GM19467 (cell line): ENCODE results near the gene MED15.
"Not testable (repeated sequence)": the region's sequence is repeated elsewhere in the genome, so short reads cannot be mapped to it uniquely, and the experiment has no call there.

ENCODE experiments used
- ATAC-seq: cut with Tn5 transposase; IDR thresholded peaks from one replicate; pipeline ENCODE4 v1.9.1; 2021; ENCODE audit warnings: mild to moderate bottlenecking, moderate library complexity; ENCODE audit not compliant: unreplicated experiment

Gene MED15

GRCh38 chr22:20479612-20480196 is 27.7 kb upstream of the MED15 start:
- no peak for ATAC-seq

- not testable (repeated sequence) for ATAC-seq
Measured at GRCh38 chr22:20483143-20483506, 24.3 kb upstream of the MED15 start.

- no peak for ATAC-seq
Measured at GRCh38 chr22:20483771-20484170, 23.6 kb upstream of the MED15 start.

- ATAC-seq: no peak
Measured at GRCh38 chr22:20484948-20485683, 22.3 kb upstream of the MED15 start.

GRCh38 chr22:20486229-20486628 is 21.2 kb upstream of the MED15 start:
- no peak for ATAC-seq

GRCh38 chr22:20487715-20488114 is 19.7 kb upstream of the MED15 start:
- ATAC-seq: no peak

- ATAC-seq: no peak
Measured at GRCh38 chr22:20488946-20489345, 18.5 kb upstream of the MED15 start.

GRCh38 chr22:20490183-20490940 is 17.0 kb upstream of the MED15 start:
- no peak for ATAC-seq

GRCh38 chr22:20490941-20491307 is 16.5 kb upstream of the MED15 start:
- no peak for ATAC-seq

GRCh38 chr22:20491346-20491745 is 16.1 kb upstream of the MED15 start:
- no peak for ATAC-seq

GRCh38 chr22:20494978-20495860 is 12.2 kb upstream of the MED15 start, which contains the start of gene KLHL22:
TSS of gene KLHL22 (minus strand) at chr22:20495795. CDS start at chr22:20489211, 6,584 bp downstream.
- ATAC-seq: peak; percentile 31

- ATAC-seq: peak; percentile 72
Measured at GRCh38 chr22:20495861-20496681, 11.3 kb upstream of the MED15 start.

GRCh38 chr22:20497426-20497825 is 10.0 kb upstream of the MED15 start:
- ATAC-seq: no peak

- ATAC-seq: no peak
Measured at GRCh38 chr22:20498913-20499312, 8.5 kb upstream of the MED15 start.

- no peak for ATAC-seq
Measured at GRCh38 chr22:20499769-20500168, 7.6 kb upstream of the MED15 start.

GRCh38 chr22:20503816-20504215 is 3.6 kb upstream of the MED15 start:
- no peak for ATAC-seq

GRCh38 chr22:20504293-20504922 is 3.0 kb upstream of the MED15 start:
- ATAC-seq: not testable (repeated sequence)

- ATAC-seq: no peak
Measured at GRCh38 chr22:20506543-20507252, 712 bp upstream of the MED15 start.
